GM19240 (cell line): Measurements from ENCODE around the gene PPIG.
"Not testable (repeated sequence)": the region's sequence is repeated elsewhere in the genome, so short reads cannot be mapped to it uniquely, and the experiment has no call there.

Source experiments
- DNase-seq: peaks from one replicate; pipeline ENCODE4 v3.0.0; 2011; ENCODE audit warnings: low spot score; ENCODE audit not compliant: insufficient read length

The PPIG gene

GRCh38 chr2:169590804-169591203 is 6.7 kb downstream of the PPIG start:
- no peak for DNase-seq

- DNase-seq, result not testable (repeated sequence)
Observed at GRCh38 chr2:169596546-169596945, 12.4 kb downstream of the PPIG start.

- no peak for DNase-seq
Observed at GRCh38 chr2:169598982-169599381, 14.8 kb downstream of the PPIG start.

- no peak for DNase-seq
Observed at GRCh38 chr2:169599568-169599967, 15.4 kb downstream of the PPIG start.

- no peak for DNase-seq
Observed at GRCh38 chr2:169609264-169609663, 25.1 kb downstream of the PPIG start.

GRCh38 chr2:169613876-169614275 is 29.7 kb downstream of the PPIG start:
- DNase-seq, result no peak

GRCh38 chr2:169615982-169616381 is 31.8 kb downstream of the PPIG start:
- not testable (repeated sequence) for DNase-seq

- no peak for DNase-seq
Observed at GRCh38 chr2:169619946-169620345, 35.8 kb downstream of the PPIG start.

- no peak for DNase-seq
Observed at GRCh38 chr2:169620509-169620908, 36.4 kb downstream of the PPIG start.

GRCh38 chr2:169623235-169623634 is 39.1 kb downstream of the PPIG start:
- no peak for DNase-seq

GRCh38 chr2:169625781-169626180 is 41.6 kb downstream of the PPIG start:
- no peak for DNase-seq

GRCh38 chr2:169636440-169637097 is 52.4 kb downstream of the PPIG start:
- DNase-seq, result no peak

- no peak for DNase-seq
Observed at GRCh38 chr2:169637620-169638019, 53.5 kb downstream of the PPIG start.

GRCh38 chr2:169640104-169640503 is 56.0 kb downstream of the PPIG start:
- DNase-seq, result no peak

GRCh38 chr2:169641464-169641863 is 57.3 kb downstream of the PPIG start:
- DNase-seq, result no peak

- DNase-seq, result no peak
Observed at GRCh38 chr2:169644173-169644572, 60.0 kb downstream of the PPIG start.

- no peak for DNase-seq
Observed at GRCh38 chr2:169647496-169647895, 63.3 kb downstream of the PPIG start.

GRCh38 chr2:169649278-169649677 is 65.1 kb downstream of the PPIG start:
- DNase-seq, result no peak

GRCh38 chr2:169653636-169654035 is 69.5 kb downstream of the PPIG start:
- DNase-seq, result no peak

GRCh38 chr2:169656164-169656563 is 72.0 kb downstream of the PPIG start:
- no peak for DNase-seq

GRCh38 chr2:169658877-169659276 is 74.7 kb downstream of the PPIG start:
- DNase-seq, result no peak

- no peak for DNase-seq
Observed at GRCh38 chr2:169659320-169659719, 75.2 kb downstream of the PPIG start.

GRCh38 chr2:169661265-169661664 is 77.1 kb downstream of the PPIG start:
- no peak for DNase-seq

GRCh38 chr2:169662744-169663143 is 78.6 kb downstream of the PPIG start:
- DNase-seq, result no peak
